Hepatocyte (in vitro differentiated cells): ENCODE results near the gene FOXM1.

Source experiments
- CTCF ChIP-seq: fragments of 200-600 bp; sonication (generic); IDR thresholded peaks from 2 replicates; pipeline ENCODE4 v1.5.1; 2016; ENCODE audit warnings: antibody characterized with exemption, mild to moderate bottlenecking; ENCODE audit not compliant: poor library complexity
- EZH2 ChIP-seq: fragments of 200-600 bp; sonication (generic); IDR thresholded peaks from 2 replicates; pipeline ENCODE4 v1.6.1; 2016; ENCODE audit warnings: antibody characterized with exemption, mild to moderate bottlenecking, borderline replicate concordance

GRCh38 chr12:2890388-2891239, 13.6 kb upstream of the FOXM1 start, which contains the start of gene TULP3:
- TF ChIP-seq CTCF (no peak), EZH2 (no peak)
